Measurements from ENCODE around the gene PACC1. TPM values are rescaled to one million over a fixed set of nuclear protein-coding genes. Genes with fewer than 3 reads are reported as not detected.
A peak's percentile ranks its signal among the peaks of the same experiment; 100 is the strongest.

PACC1 gene
- total RNA-seq, 1 experiment from 2014 or later, result 14.5 TPM

DNA sequence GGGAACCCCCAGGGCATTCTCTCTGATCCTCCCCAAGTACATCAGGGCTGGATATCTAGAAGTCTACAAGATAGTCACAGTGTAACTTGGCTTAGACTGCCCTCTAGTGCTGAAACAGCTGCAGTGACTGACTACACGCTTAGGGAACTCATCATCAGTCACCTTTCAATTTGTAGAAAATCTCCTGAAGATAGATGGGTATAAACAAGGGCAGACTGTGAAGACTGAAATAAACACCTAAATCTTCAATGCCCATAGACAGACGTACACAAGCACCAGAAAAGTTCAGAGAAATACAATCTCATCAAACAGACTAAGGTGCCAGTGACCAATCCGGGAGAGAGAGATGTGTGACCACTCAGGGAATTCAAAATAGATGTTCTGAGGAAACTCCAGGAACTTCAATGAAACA, 46.6 kb downstream of the PACC1 start:
- intact Hi-C loops (cut with micrococcal nuclease; ENCODE audit: unreplicated experiment), result loop anchor here (2.0 to 5.0 kb wide), 2 partner anchors 305 to 686 kb away; no protein-coding TSS in a partner anchor
- no TSS peak for BruUV-seq (replicated peaks)
- peaks cover 7% of the 10 kb centered on the region for H3K9me3 ChIP-seq (ENCODE audit: low read depth, low read length, poor library complexity, severe bottlenecking)
- CTCF ChIA-PET, result interaction anchor here (0.6 to 1.6 kb wide), 3 partner anchors 155 to 687 kb away, joined by 3 to 15 read pairs (median 7); no protein-coding TSS in a partner anchor
- DNase-seq (ENCODE audit: low spot score), result peak; percentile 83
- TF ChIP-seq, protein P1, sequence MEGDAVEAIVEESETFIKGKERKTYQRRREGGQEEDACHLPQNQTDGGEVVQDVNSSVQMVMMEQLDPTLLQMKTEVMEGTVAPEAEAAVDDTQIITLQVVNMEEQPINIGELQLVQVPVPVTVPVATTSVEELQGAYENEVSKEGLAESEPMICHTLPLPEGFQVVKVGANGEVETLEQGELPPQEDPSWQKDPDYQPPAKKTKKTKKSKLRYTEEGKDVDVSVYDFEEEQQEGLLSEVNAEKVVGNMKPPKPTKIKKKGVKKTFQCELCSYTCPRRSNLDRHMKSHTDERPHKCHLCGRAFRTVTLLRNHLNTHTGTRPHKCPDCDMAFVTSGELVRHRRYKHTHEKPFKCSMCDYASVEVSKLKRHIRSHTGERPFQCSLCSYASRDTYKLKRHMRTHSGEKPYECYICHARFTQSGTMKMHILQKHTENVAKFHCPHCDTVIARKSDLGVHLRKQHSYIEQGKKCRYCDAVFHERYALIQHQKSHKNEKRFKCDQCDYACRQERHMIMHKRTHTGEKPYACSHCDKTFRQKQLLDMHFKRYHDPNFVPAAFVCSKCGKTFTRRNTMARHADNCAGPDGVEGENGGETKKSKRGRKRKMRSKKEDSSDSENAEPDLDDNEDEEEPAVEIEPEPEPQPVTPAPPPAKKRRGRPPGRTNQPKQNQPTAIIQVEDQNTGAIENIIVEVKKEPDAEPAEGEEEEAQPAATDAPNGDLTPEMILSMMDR (conservative IDR thresholded peaks at IDR 0.05; ENCODE audit: low read depth, low read length), result peak; percentile 93
- TF ChIP-seq EZH2 (IDR thresholded peaks at IDR 0.05; ENCODE audit: borderline replicate concordance, low read depth, low read length, poor library complexity, severe bottlenecking), result no peak
- POLR2A ChIA-PET (ENCODE audit: low non-redundant PET), result no interaction called here
- no peak overlapping the region for H3K4me3 ChIP-seq (ENCODE audit: low read depth, low read length, poor library complexity, severe bottlenecking)
- no peaks in the 10 kb centered on the region for H3K27me3 ChIP-seq (replicated peaks; ENCODE audit: insufficient read depth, low read depth, low read length, poor library complexity)
- H3K4me1 ChIP-seq (ENCODE audit: insufficient read depth, low read length, poor library complexity, severe bottlenecking), result no peaks in the 10 kb centered on the region
- H3K36me3 ChIP-seq (ENCODE audit: insufficient read depth, low read length, poor library complexity, severe bottlenecking), result peaks cover 5% of the 10 kb centered on the region
- no peak overlapping the region for H3K27ac ChIP-seq (ENCODE audit: low read depth, low read length, poor library complexity, severe bottlenecking)

DNA sequence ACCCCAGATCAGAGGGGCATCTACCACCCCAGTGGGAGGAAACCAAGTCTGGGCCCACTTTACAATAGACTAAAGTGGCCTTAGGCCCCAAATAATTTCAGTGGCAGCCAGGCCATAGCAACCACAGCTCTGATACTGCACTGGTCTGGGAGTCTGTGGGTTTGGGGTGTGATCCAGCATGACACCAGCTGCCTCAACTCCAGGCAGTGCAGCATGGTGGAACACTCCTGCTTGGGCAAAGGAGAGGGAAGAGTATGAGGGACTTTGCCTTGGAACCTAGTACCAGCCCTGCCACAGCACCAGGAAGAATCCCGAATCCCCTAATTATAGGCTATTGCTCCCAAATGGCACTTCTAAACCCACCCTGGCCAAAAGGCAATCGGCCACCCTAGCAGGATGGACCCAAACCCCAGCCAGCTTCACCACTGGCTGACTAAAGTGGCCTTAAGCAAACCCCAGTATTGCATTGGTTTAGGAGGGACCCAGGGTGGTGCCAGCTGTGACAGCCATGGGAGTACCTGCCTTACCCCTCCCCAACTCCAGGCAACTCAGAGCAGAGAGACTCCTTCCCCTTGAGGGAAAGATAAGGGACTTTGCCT, 47.1 kb downstream of the PACC1 start:
- no TSS peak for BruUV-seq (replicated peaks)
- Histone ChIP-seq H3K36me3 (ENCODE audit: insufficient read depth, low read length, poor library complexity, severe bottlenecking) (peaks cover 5% of the 10 kb centered on the region), H3K4me3 (ENCODE audit: low read depth, low read length, poor library complexity, severe bottlenecking) (no peak overlapping the region), H3K27me3 (replicated peaks; ENCODE audit: insufficient read depth, low read depth, low read length, poor library complexity) (no peaks in the 10 kb centered on the region), H3K27ac (ENCODE audit: low read depth, low read length, poor library complexity, severe bottlenecking) (no peak overlapping the region), H3K4me1 (ENCODE audit: insufficient read depth, low read length, poor library complexity, severe bottlenecking) (no peaks in the 10 kb centered on the region), H3K9me3 (ENCODE audit: low read depth, low read length, poor library complexity, severe bottlenecking) (peaks cover 4% of the 10 kb centered on the region)
- TF ChIP-seq, protein P1 (conservative IDR thresholded peaks at IDR 0.05; ENCODE audit: low read depth, low read length), result no peak
- TF ChIP-seq EZH2 (IDR thresholded peaks at IDR 0.05; ENCODE audit: borderline replicate concordance, low read depth, low read length, poor library complexity, severe bottlenecking), result no peak
- DNase-seq (ENCODE audit: low spot score), result no peak
- POLR2A ChIA-PET (ENCODE audit: low non-redundant PET), result no interaction called here
- CTCF ChIA-PET, result interaction anchor here (1.6 kb wide), 1 partner anchor 687 kb away, joined by 7 read pairs; no protein-coding TSS in a partner anchor
- intact Hi-C loops (cut with micrococcal nuclease; ENCODE audit: unreplicated experiment), result loop anchor here (2.0 to 5.0 kb wide), 2 partner anchors 305 to 685 kb away; no protein-coding TSS in a partner anchor

DNA sequence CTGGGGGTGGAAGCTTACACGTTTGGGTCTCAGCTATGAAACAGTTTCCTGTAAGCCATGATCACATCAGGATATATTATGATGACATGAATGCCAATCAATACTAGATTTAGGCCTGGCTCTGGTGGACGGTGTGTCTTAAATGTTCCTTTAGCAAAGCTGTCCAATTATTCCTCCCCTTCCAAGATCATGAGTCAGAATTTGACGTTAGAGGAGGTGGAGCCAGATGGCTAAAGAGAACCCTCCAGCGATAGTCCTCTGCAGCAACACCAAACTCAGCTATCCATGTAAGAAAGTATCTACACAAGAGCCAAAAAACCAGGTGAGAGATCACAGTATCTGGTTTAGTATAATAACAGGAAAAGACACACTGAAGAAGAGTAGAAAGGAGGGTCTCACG, 47.8 kb downstream of the PACC1 start:
- CTCF ChIA-PET, result interaction anchor here (0.6 to 1.6 kb wide), 3 partner anchors 89 to 686 kb away, joined by 3 to 7 read pairs (median 4); no protein-coding TSS in a partner anchor
- no TSS peak for BruUV-seq (replicated peaks)
- Histone ChIP-seq H3K4me1 (ENCODE audit: insufficient read depth, low read length, poor library complexity, severe bottlenecking) (no peaks in the 10 kb centered on the region), H3K27ac (ENCODE audit: low read depth, low read length, poor library complexity, severe bottlenecking) (no peak overlapping the region), H3K9me3 (ENCODE audit: low read depth, low read length, poor library complexity, severe bottlenecking) (no peaks in the 10 kb centered on the region), H3K4me3 (ENCODE audit: low read depth, low read length, poor library complexity, severe bottlenecking) (no peak overlapping the region), H3K36me3 (ENCODE audit: insufficient read depth, low read length, poor library complexity, severe bottlenecking) (peaks cover 5% of the 10 kb centered on the region), H3K27me3 (replicated peaks; ENCODE audit: insufficient read depth, low read depth, low read length, poor library complexity) (no peaks in the 10 kb centered on the region)
- no peak for DNase-seq (ENCODE audit: low spot score)
- TF ChIP-seq, protein P1 (conservative IDR thresholded peaks at IDR 0.05; ENCODE audit: low read depth, low read length), result no peak
- TF ChIP-seq EZH2 (IDR thresholded peaks at IDR 0.05; ENCODE audit: borderline replicate concordance, low read depth, low read length, poor library complexity, severe bottlenecking), result no peak
- POLR2A ChIA-PET (ENCODE audit: low non-redundant PET), result interaction anchor here (0.6 kb wide), 1 partner anchor 686 kb away, joined by 3 read pairs; no protein-coding TSS in a partner anchor
- intact Hi-C loops (cut with micrococcal nuclease; ENCODE audit: unreplicated experiment), result loop anchor here (5.0 kb wide), 1 partner anchor 685 kb away; no protein-coding TSS in a partner anchor

All from A673 (cell line).